CD14-positive monocyte (primary cell): Measurements from ENCODE around the gene ANAPC13. TPM values are rescaled to one million over a fixed set of nuclear protein-coding genes. Genes with fewer than 3 reads are reported as not detected.

Source experiments
- DNase-seq, 3 donors: peaks; one replicate each; pipeline ENCODE4 v3.0.0-alpha.2; 2011 to 2022
- H2AFZ ChIP-seq: 2 replicates; pipeline ENCODE4 v1.6.0; 2012; ENCODE audit warnings: mild to moderate bottlenecking, low read depth, low read length, inconsistent platforms; ENCODE audit not compliant: insufficient read depth, poor library complexity, severe bottlenecking
- H3K27ac ChIP-seq, 2 donors: 1 replicate in 1 of 2; 2 replicates in 1 of 2; pipeline ENCODE4 v1.5.1; 2012 to 2013; ENCODE audit warnings: low read length in 2 of 2, control low read depth in 1 of 2, inconsistent platforms in 1 of 2, low read depth in 1 of 2, mild to moderate bottlenecking in 1 of 2
- H3K27me3 ChIP-seq, 2 donors: one replicate each; pipeline versions ENCODE4 v1.6.0 to v1.6.1; 2011 to 2013; ENCODE audit warnings: low read length in 2 of 2; ENCODE audit not compliant: control insufficient read depth in 2 of 2, insufficient read depth in 2 of 2
- H3K36me3 ChIP-seq, 2 donors: replicated peaks in 1 of 2; 1 replicate in 1 of 2; 2 replicates in 1 of 2; pipeline versions ENCODE4 v1.5.1 to v1.6.1; 2012 to 2013; ENCODE audit warnings: low read length in 2 of 2, control low read depth in 1 of 2, inconsistent platforms in 1 of 2, mild to moderate bottlenecking in 1 of 2; ENCODE audit not compliant: insufficient read depth in 2 of 2, control insufficient read depth in 1 of 2
- H3K4me1 ChIP-seq, 2 donors: 1 replicate in 1 of 2; 2 replicates in 1 of 2; pipeline versions ENCODE4 v1.5.1 to v1.6.1; 2012 to 2013; ENCODE audit warnings: low read length in 2 of 2, control low read depth in 1 of 2, inconsistent platforms in 1 of 2, mild to moderate bottlenecking in 1 of 2, moderate library complexity in 1 of 2; ENCODE audit not compliant: insufficient read depth in 2 of 2, control insufficient read depth in 1 of 2
- H3K4me2 ChIP-seq: replicated peaks from 2 replicates; pipeline ENCODE3; 2012; ENCODE audit warnings: low read length, moderate library complexity, mild to moderate bottlenecking; ENCODE audit not compliant: poor library complexity, severe bottlenecking; ENCODE audit errors: extremely low read depth
- H3K4me3 ChIP-seq, 3 experiments: fragments of 200-600 bp in 1 of 3; sonication (generic) in 1 of 3; replicated peaks in 1 of 3; 1 replicate in 2 of 3; 2 replicates in 1 of 3; pipeline ENCODE4 v1.5.1; 2011 to 2013; ENCODE audit warnings: low read length in 3 of 3, mild to moderate bottlenecking in 3 of 3, control low read depth in 2 of 3, low read depth in 2 of 3, inconsistent platforms in 1 of 3, moderate library complexity in 1 of 3
- H3K79me2 ChIP-seq: 2 replicates; pipeline ENCODE4 v1.6.0; 2012; ENCODE audit warnings: mild to moderate bottlenecking, control low read depth, inconsistent platforms, low read length, moderate library complexity; ENCODE audit not compliant: insufficient read depth
- H3K9ac ChIP-seq: 2 replicates; pipeline ENCODE4 v1.6.0; 2017; ENCODE audit warnings: low read length, mild to moderate bottlenecking; ENCODE audit not compliant: insufficient read depth, poor library complexity, severe bottlenecking
- H3K9me3 ChIP-seq, 2 donors: replicated peaks in 1 of 2; 1 replicate in 1 of 2; 2 replicates in 1 of 2; pipeline versions ENCODE4 v1.5.1 to v1.6.1; 2012 to 2013; ENCODE audit warnings: low read length in 2 of 2, control low read depth in 1 of 2; ENCODE audit not compliant: control insufficient read depth in 1 of 2, insufficient read depth in 1 of 2
- H4K20me1 ChIP-seq: 2 replicates; pipeline ENCODE4 v1.6.0; 2012; ENCODE audit warnings: mild to moderate bottlenecking, low read length, control low read depth, moderate library complexity; ENCODE audit not compliant: insufficient read depth
- H3K27ac Mint-ChIP-seq, 7 donors: one replicate each; pipeline ENCODE4 v1.8.0; 2020; ENCODE audit warnings: mild to moderate bottlenecking in 7 of 7, mixed read lengths in 7 of 7, moderate library complexity in 6 of 7, inconsistent platforms in 2 of 7
- H3K27me3 Mint-ChIP-seq, 3 donors: one replicate each; pipeline ENCODE4 v1.8.0; 2021 to 2022; ENCODE audit warnings: low read depth in 3 of 3, mild to moderate bottlenecking in 3 of 3, mixed read lengths in 3 of 3, moderate library complexity in 3 of 3, inconsistent platforms in 1 of 3
- H3K36me3 Mint-ChIP-seq, 2 donors: one replicate each; pipeline ENCODE4 v1.8.0; 2020; ENCODE audit warnings: mixed read lengths in 2 of 2, inconsistent platforms in 1 of 2, mild to moderate bottlenecking in 1 of 2
- H3K4me1 Mint-ChIP-seq: one replicate; pipeline ENCODE4 v1.8.0; 2020; ENCODE audit warnings: mild to moderate bottlenecking, mixed read lengths
- H3K4me3 Mint-ChIP-seq, 2 donors: one replicate each; pipeline ENCODE4 v1.8.0; 2020; ENCODE audit warnings: mild to moderate bottlenecking in 2 of 2, mixed read lengths in 2 of 2, moderate library complexity in 1 of 2
- H3K9me3 Mint-ChIP-seq, 7 donors: one replicate each; pipeline ENCODE4 v1.8.0; 2020 to 2022; ENCODE audit warnings: mixed read lengths in 7 of 7, mild to moderate bottlenecking in 6 of 7, moderate library complexity in 6 of 7, inconsistent platforms in 2 of 7
- CTCF ChIP-seq: fragments of 200-600 bp; IDR thresholded peaks from one replicate; pipeline ENCODE4 v1.8.0; 2022; ENCODE audit warnings: antibody characterized with exemption, mild to moderate bottlenecking
- WGBS: methylation state at CpG from one replicate; pipeline ENCODE4 v1.1.5; 2013; ENCODE audit warnings: missing lambda C conversion rate; ENCODE audit not compliant: insufficient coverage; 5-methylcytosine and 5-hydroxymethylcytosine counted together
- intact Hi-C, 2 donors: fragments of 100-400 bp; cut with micrococcal nuclease; formaldehyde crosslinking; loops; one replicate each; pipeline versions ENCODE4 v1.15.0 to v1.15.1; 2023
- polyA plus RNA-seq, 3 donors: library from polyadenylated mRNA; depleted of rRNA in 1 of 3; unstranded in 2 of 3; stranded (reverse) in 1 of 3; fragments of 300-500 nt in 2 of 3; fragments of >200 nt in 1 of 3; fragmentation: Illumina TruSeq in 2 of 3; gene quantifications; 1 replicate in 2 of 3; 2 replicates in 1 of 3; pipeline ENCODE4 v1.2.3, GENCODE V29; 2012 to 2021

The ANAPC13 gene
- polyA plus RNA-seq, 3 donors, result 33.5 to 102 (median 92.4) TPM

DNA sequence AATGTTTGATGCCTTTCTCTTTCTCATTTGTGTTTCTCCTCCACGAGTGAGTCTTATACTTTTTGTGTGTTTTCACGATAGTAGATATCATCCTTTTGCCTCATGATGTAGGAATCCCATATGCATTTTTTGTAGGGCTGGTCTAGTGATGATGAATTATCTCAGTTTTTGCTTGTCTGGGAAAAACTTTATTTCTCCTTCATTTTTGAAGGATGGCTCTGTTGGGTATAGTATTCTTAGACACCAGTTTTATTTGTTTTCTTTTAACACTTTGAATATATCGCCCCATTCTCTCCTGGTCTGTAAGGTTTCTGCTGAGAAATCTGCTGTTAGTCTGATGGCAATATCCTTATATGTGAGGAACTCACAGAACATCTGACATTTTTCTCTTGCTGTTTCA, 18.3 kb upstream of the ANAPC13 start:
- no peak for DNase-seq
- no CpG with 5 or more reads among the region's 3 CpGs for WGBS
- Histone ChIP-seq H4K20me1 (peaks cover 27% of the 10 kb centered on the region), H3K4me3 (no peak overlapping the region), H3K9me3 (peaks cover 4 to 7% of the 10 kb centered on the region in 2 donors), H3K36me3 (peaks cover 26 to 79% of the 10 kb centered on the region in 2 donors), H3K4me2 (no peak overlapping the region), H3K79me2 (peaks cover 86% of the 10 kb centered on the region), H3K4me1 (no peaks in the 10 kb centered on the region), H2AFZ (no peak overlapping the region), H3K27ac (no peak overlapping the region), H3K27me3 (no peaks in the 10 kb centered on the region), H3K9ac (no peak overlapping the region)
- Mint-ChIP-seq H3K27me3 (no peaks in the 10 kb centered on the region), H3K9me3 (peaks cover 12 to 37% (median 19%) of the 10 kb centered on the region in 7 donors), H3K36me3 (peaks cover 70 to 79% of the 10 kb centered on the region in 2 donors), H3K4me3 (no peak overlapping the region), H3K27ac (no peak overlapping the region), H3K4me1 (peaks cover 4% of the 10 kb centered on the region)
- intact Hi-C loops, result no loop called here
- no peak for TF ChIP-seq CTCF

- H3K4me1 Mint-ChIP-seq, result peaks cover 4% of the 10 kb centered on the region
Measured at GRCh38 chr3:134503266-134503665, 17.5 kb upstream of the ANAPC13 start.

More at GRCh38 chr3:134503266-134503665, 17.5 kb upstream of the ANAPC13 start:
- no peak for TF ChIP-seq CTCF
- no peak overlapping the region for H3K27ac Mint-ChIP-seq
- H3K27me3 Mint-ChIP-seq, result no peaks in the 10 kb centered on the region
- Histone ChIP-seq H3K27me3 (no peaks in the 10 kb centered on the region), H3K79me2 (peaks cover 91% of the 10 kb centered on the region), H3K36me3 (peaks cover 18 to 76% of the 10 kb centered on the region in 2 donors), H3K9ac (no peak overlapping the region), H3K4me2 (no peak overlapping the region), H4K20me1 (peaks cover 34% of the 10 kb centered on the region), H3K4me3 (no peak overlapping the region), H3K27ac (no peak overlapping the region), H3K9me3 (peaks cover 2 to 7% of the 10 kb centered on the region in 2 donors), H3K4me1 (no peaks in the 10 kb centered on the region), H2AFZ (no peak overlapping the region)
- peaks cover 70 to 81% of the 10 kb centered on the region in 2 donors for H3K36me3 Mint-ChIP-seq
- H3K4me3 Mint-ChIP-seq, result no peak overlapping the region
- no CpG with 5 or more reads among the region's 1 CpG for WGBS
- intact Hi-C loops, result no loop called here
- peaks cover 12 to 39% (median 19%) of the 10 kb centered on the region in 7 donors for H3K9me3 Mint-ChIP-seq
- no peak for DNase-seq
